C4-2B (cell line): ENCODE measurements around the gene PRR5.

Source experiments
- ZFX ChIP-seq: fragments of 450-650 bp; IDR thresholded peaks from 2 replicates; pipeline ENCODE4 v1.6.1; 2017
- TF ChIP-seq, protein P1 (sequence below): fragments of 450-650 bp; conservative IDR thresholded peaks from 2 replicates; pipeline ENCODE4 v1.5.1; 2017; ENCODE audit warnings: mild to moderate bottlenecking

DNA sequence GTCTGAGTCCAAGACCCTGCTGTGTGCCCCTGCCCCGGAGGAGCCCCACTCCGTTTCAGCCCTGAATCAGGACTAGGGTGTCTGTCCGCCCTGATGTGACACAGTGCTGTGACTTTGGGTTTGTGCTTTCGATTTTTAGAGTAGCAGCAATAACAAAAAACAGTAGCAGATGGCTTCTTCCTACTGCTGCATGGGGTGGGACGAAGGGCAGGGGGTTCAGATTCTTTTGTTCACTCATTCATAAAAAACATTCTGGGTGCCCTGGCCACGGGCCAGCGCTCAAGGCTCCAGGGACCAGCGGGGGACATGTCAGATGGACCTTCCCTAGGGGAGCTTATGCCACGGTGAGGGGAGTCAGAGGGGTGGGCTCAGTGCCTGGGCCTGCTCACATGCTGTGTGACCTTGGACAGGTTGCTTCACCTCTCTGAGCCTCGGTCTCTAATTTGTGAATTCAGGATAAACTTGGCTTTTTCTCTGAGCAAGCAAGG is 24.6 kb upstream of the PRR5 start:
- TF ChIP-seq, protein P1, sequence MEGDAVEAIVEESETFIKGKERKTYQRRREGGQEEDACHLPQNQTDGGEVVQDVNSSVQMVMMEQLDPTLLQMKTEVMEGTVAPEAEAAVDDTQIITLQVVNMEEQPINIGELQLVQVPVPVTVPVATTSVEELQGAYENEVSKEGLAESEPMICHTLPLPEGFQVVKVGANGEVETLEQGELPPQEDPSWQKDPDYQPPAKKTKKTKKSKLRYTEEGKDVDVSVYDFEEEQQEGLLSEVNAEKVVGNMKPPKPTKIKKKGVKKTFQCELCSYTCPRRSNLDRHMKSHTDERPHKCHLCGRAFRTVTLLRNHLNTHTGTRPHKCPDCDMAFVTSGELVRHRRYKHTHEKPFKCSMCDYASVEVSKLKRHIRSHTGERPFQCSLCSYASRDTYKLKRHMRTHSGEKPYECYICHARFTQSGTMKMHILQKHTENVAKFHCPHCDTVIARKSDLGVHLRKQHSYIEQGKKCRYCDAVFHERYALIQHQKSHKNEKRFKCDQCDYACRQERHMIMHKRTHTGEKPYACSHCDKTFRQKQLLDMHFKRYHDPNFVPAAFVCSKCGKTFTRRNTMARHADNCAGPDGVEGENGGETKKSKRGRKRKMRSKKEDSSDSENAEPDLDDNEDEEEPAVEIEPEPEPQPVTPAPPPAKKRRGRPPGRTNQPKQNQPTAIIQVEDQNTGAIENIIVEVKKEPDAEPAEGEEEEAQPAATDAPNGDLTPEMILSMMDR, result no peak
- TF ChIP-seq ZFX, result no peak
